Activated T-cell treated with anti-CD3 and anti-CD28 coated beads, Interleukin-2, amount 50 U/mL, for 4 hours (primary cell): ENCODE measurements around the gene P3H1. TPM values are rescaled to one million over a fixed set of nuclear protein-coding genes. Genes with fewer than 3 reads are reported as not detected.
"Not testable (repeated sequence)": the region's sequence is repeated elsewhere in the genome, so short reads cannot be mapped to it uniquely, and the experiment has no call there.

Source experiments
- ATAC-seq, 2 donors: fragments of 200-7000 bp; cut with Tn5 transposase; one replicate each; pipeline ENCODE4 v1.10.0; 2021
- DNase-seq: peaks from one replicate; pipeline ENCODE4 v3.0.0-alpha.2; 2020
- H3K27me3 Mint-ChIP-seq: one replicate; pipeline ENCODE4 v1.8.0; 2021; ENCODE audit warnings: low read depth, mixed read lengths
- H3K36me3 Mint-ChIP-seq: one replicate; pipeline ENCODE4 v1.8.0; 2022; ENCODE audit warnings: mixed read lengths; ENCODE audit not compliant: insufficient read depth
- H3K4me1 Mint-ChIP-seq: one replicate; pipeline ENCODE4 v1.8.0; 2021; ENCODE audit warnings: low read depth, mixed read lengths
- H3K4me3 Mint-ChIP-seq: one replicate; pipeline ENCODE4 v1.8.0; 2021; ENCODE audit warnings: mild to moderate bottlenecking, moderate library complexity, mixed read lengths
- H3K9me3 Mint-ChIP-seq: one replicate; pipeline ENCODE4 v1.8.0; 2021; ENCODE audit warnings: mixed read lengths
- total RNA-seq, 3 donors: library from RNA; stranded (reverse); gene quantifications; one replicate each; pipeline ENCODE4 v1.2.1, GENCODE V29; 2021

The P3H1 gene
- total RNA-seq, 3 donors from 2014 or later = 40.4 to 44.7 (median 41.6) TPM

- Mint-ChIP-seq H3K9me3 (no peaks in the 10 kb centered on the region), H3K4me3 (no peak overlapping the region), H3K4me1 (peaks cover 5% of the 10 kb centered on the region), H3K27me3 (no peaks in the 10 kb centered on the region), H3K36me3 (no peaks in the 10 kb centered on the region)
- ATAC-seq = no peak
- no peak for DNase-seq
These were observed 31.8 kb downstream of the P3H1 start for GRCh38 chr1:42735056-42735455.

GRCh38 chr1:42734201-42735035, 32.4 kb downstream of the P3H1 start:
- peaks cover 5% of the 10 kb centered on the region for H3K4me1 Mint-ChIP-seq
- H3K27me3 Mint-ChIP-seq = no peaks in the 10 kb centered on the region
- no peak for ATAC-seq

GRCh38 chr1:42733415-42734200, 33.2 kb downstream of the P3H1 start:
- no peaks in the 10 kb centered on the region for H3K9me3 Mint-ChIP-seq
- H3K36me3 Mint-ChIP-seq = no peaks in the 10 kb centered on the region
- DNase-seq = no peak
- no peaks in the 10 kb centered on the region for H3K27me3 Mint-ChIP-seq
- ATAC-seq = no peak
- H3K4me1 Mint-ChIP-seq = peaks cover 5% of the 10 kb centered on the region
- H3K4me3 Mint-ChIP-seq = no peak overlapping the region

More at GRCh38 chr1:42734201-42735035, 32.4 kb downstream of the P3H1 start:
- DNase-seq = no peak
- Mint-ChIP-seq H3K9me3 (no peaks in the 10 kb centered on the region), H3K36me3 (no peaks in the 10 kb centered on the region), H3K4me3 (no peak overlapping the region)

- Mint-ChIP-seq H3K9me3 (no peaks in the 10 kb centered on the region), H3K27me3 (no peaks in the 10 kb centered on the region), H3K4me1 (peaks cover 3% of the 10 kb centered on the region), H3K36me3 (no peaks in the 10 kb centered on the region), H3K4me3 (no peak overlapping the region)
- ATAC-seq = no peak
- no peak for DNase-seq
These were observed 34.6 kb downstream of the P3H1 start for GRCh38 chr1:42732126-42732680.

- no peaks in the 10 kb centered on the region for H3K9me3 Mint-ChIP-seq
- no peak overlapping the region for H3K4me3 Mint-ChIP-seq
- no peaks in the 10 kb centered on the region for H3K36me3 Mint-ChIP-seq
- no peaks in the 10 kb centered on the region for H3K4me1 Mint-ChIP-seq
- ATAC-seq (no peak), DNase-seq (no peak)
- no peaks in the 10 kb centered on the region for H3K27me3 Mint-ChIP-seq
These were observed 35.2 kb downstream of the P3H1 start for GRCh38 chr1:42731585-42731984.

GRCh38 chr1:42730988-42731387, 35.8 kb downstream of the P3H1 start:
- Mint-ChIP-seq H3K36me3 (no peaks in the 10 kb centered on the region), H3K27me3 (no peaks in the 10 kb centered on the region), H3K4me1 (no peaks in the 10 kb centered on the region), H3K4me3 (no peak overlapping the region), H3K9me3 (no peaks in the 10 kb centered on the region)
- DNase-seq = peak; percentile 44
- peak; percentile 70 to 81 for ATAC-seq

GRCh38 chr1:42730002-42730401, 36.8 kb downstream of the P3H1 start:
- Mint-ChIP-seq H3K9me3 (no peaks in the 10 kb centered on the region), H3K4me1 (no peaks in the 10 kb centered on the region), H3K4me3 (no peak overlapping the region), H3K27me3 (no peaks in the 10 kb centered on the region), H3K36me3 (no peaks in the 10 kb centered on the region)
- DNase-seq = no peak
- ATAC-seq = no peak

- H3K9me3 Mint-ChIP-seq, H3K27me3 Mint-ChIP-seq, H3K4me3 Mint-ChIP-seq, ATAC-seq, DNase-seq, H3K36me3 Mint-ChIP-seq, H3K4me1 Mint-ChIP-seq: not testable (repeated sequence)
These were observed 41.0 kb downstream of the P3H1 start for GRCh38 chr1:42725820-42726219.

- peaks cover 3% of the 10 kb centered on the region for H3K36me3 Mint-ChIP-seq
These were observed 43.3 kb downstream of the P3H1 start for GRCh38 chr1:42723511-42723910.

GRCh38 chr1:42722403-42722802, 44.4 kb downstream of the P3H1 start:
- not testable (repeated sequence) for H3K36me3 Mint-ChIP-seq, H3K9me3 Mint-ChIP-seq, H3K4me1 Mint-ChIP-seq, H3K27me3 Mint-ChIP-seq, ATAC-seq, H3K4me3 Mint-ChIP-seq, DNase-seq

More at GRCh38 chr1:42723511-42723910, 43.3 kb downstream of the P3H1 start:
- H3K4me1 Mint-ChIP-seq = no peaks in the 10 kb centered on the region
- no peaks in the 10 kb centered on the region for H3K27me3 Mint-ChIP-seq
- ATAC-seq (no peak), DNase-seq (no peak)
- H3K9me3 Mint-ChIP-seq = no peaks in the 10 kb centered on the region
- H3K4me3 Mint-ChIP-seq = no peak overlapping the region

GRCh38 chr1:42721926-42722325, 44.9 kb downstream of the P3H1 start:
- H3K4me3 Mint-ChIP-seq = no peak overlapping the region

GRCh38 chr1:42720868-42721267, 46.0 kb downstream of the P3H1 start:
- Mint-ChIP-seq H3K4me3 (no peak overlapping the region), H3K27me3 (no peaks in the 10 kb centered on the region), H3K36me3 (peaks cover 20% of the 10 kb centered on the region), H3K9me3 (no peaks in the 10 kb centered on the region), H3K4me1 (no peaks in the 10 kb centered on the region)
- ATAC-seq (no peak), DNase-seq (no peak)

More at GRCh38 chr1:42721926-42722325, 44.9 kb downstream of the P3H1 start:
- no peaks in the 10 kb centered on the region for H3K9me3 Mint-ChIP-seq
- no peaks in the 10 kb centered on the region for H3K4me1 Mint-ChIP-seq
- H3K36me3 Mint-ChIP-seq = peaks cover 13% of the 10 kb centered on the region
- H3K27me3 Mint-ChIP-seq = no peaks in the 10 kb centered on the region
- DNase-seq (no peak), ATAC-seq (no peak)

- not testable (repeated sequence) for ATAC-seq, H3K4me1 Mint-ChIP-seq, DNase-seq, H3K4me3 Mint-ChIP-seq, H3K27me3 Mint-ChIP-seq
- peaks cover 18% of the 10 kb centered on the region for H3K9me3 Mint-ChIP-seq
- peaks cover 62% of the 10 kb centered on the region for H3K36me3 Mint-ChIP-seq
These were observed 52.4 kb downstream of the P3H1 start for GRCh38 chr1:42714441-42714840.

GRCh38 chr1:42713293-42713692, 53.5 kb downstream of the P3H1 start:
- peaks cover 10% of the 10 kb centered on the region for H3K4me1 Mint-ChIP-seq
- no peak for ATAC-seq
- peaks cover 18% of the 10 kb centered on the region for H3K9me3 Mint-ChIP-seq
- H3K36me3 Mint-ChIP-seq = peaks cover 62% of the 10 kb centered on the region
- DNase-seq = no peak
- H3K4me3 Mint-ChIP-seq = no peak overlapping the region
- H3K27me3 Mint-ChIP-seq = no peaks in the 10 kb centered on the region
